ENCODE results near the gene SCNN1A. TPM values are rescaled to one million over a fixed set of nuclear protein-coding genes. Genes with fewer than 3 reads are reported as not detected.

Gene SCNN1A
- total and polyA plus RNA-seq, 2 of the 13 experiments (the other 11 are each of a cell fraction or from before 2014, with no cell fraction given): 1.5 to 14.6 TPM

- TF ChIP-seq ZNF562 (CRISPR knock-in tag; IDR thresholded peaks at IDR 0.05; ENCODE audit: borderline replicate concordance) (no peak), KAT8 (CRISPR knock-in tag; IDR thresholded peaks at IDR 0.05) (0 out of 2 replicates have a peak, but pooled peaks have one; percentile 14), THYN1 (CRISPR knock-in tag; IDR thresholded peaks at IDR 0.05; ENCODE audit: borderline replicate concordance, low read depth) (no peak), ZBTB38 (CRISPR knock-in tag; IDR thresholded peaks at IDR 0.05) (no peak), GMEB2 (CRISPR knock-in tag; IDR thresholded peaks at IDR 0.05; ENCODE audit: low read depth) (no peak), ZNF770 (CRISPR knock-in tag; IDR thresholded peaks at IDR 0.05) (peak; percentile 74; the same call in 1 of the 2 replicates), GATA4 (IDR thresholded peaks at IDR 0.05; ENCODE audit: borderline replicate concordance, low read depth) (peak; percentile 16; the same call in 1 of the 2 replicates), ZNF224 (CRISPR knock-in tag; IDR thresholded peaks at IDR 0.05) (no peak), ZNF44 (CRISPR knock-in tag; IDR thresholded peaks at IDR 0.05) (no peak), CBX2 (IDR thresholded peaks at IDR 0.05; ENCODE audit: low read depth, low read length) (no peak), CBX2 (CRISPR knock-in tag; IDR thresholded peaks at IDR 0.05; ENCODE audit: low read depth) (no peak), MAZ (IDR thresholded peaks at IDR 0.05; ENCODE audit: borderline replicate concordance, low read depth, low read length) (peak; percentile 57; the same call in 1 of the 2 replicates), MAZ (CRISPR knock-in tag; IDR thresholded peaks at IDR 0.05; ENCODE audit: low read depth) (peak; percentile 89), DBP (CRISPR knock-in tag; IDR thresholded peaks at IDR 0.05; ENCODE audit: not compliant biosample characterization) (no peak), ZBTB3 (CRISPR knock-in tag; IDR thresholded peaks at IDR 0.05; ENCODE audit: borderline replicate concordance, low read depth) (no peak), ZBTB26 (CRISPR knock-in tag; IDR thresholded peaks at IDR 0.05; ENCODE audit: borderline replicate concordance) (peak; percentile 21; the same call in 1 of the 2 replicates), ZBTB43 (CRISPR knock-in tag; conservative IDR thresholded peaks at IDR 0.05) (peak; percentile 36; the same call in 1 of the 2 replicates), HOXA5 (CRISPR knock-in tag; IDR thresholded peaks at IDR 0.05) (0 out of 2 replicates have a peak, but pooled peaks have one; percentile 22), KLF11 (CRISPR knock-in tag; IDR thresholded peaks at IDR 0.05) (0 out of 2 replicates have a peak, but pooled peaks have one; percentile 42), HOXD1 (CRISPR knock-in tag; IDR thresholded peaks at IDR 0.05) (0 out of 2 replicates have a peak, but pooled peaks have one; percentile 15)
Observed at GRCh38 chr12:6336079-6336888, 39.1 kb downstream of the SCNN1A start (continued).

Data from HepG2 (cell line).